ENCODE measurements around the gene USP4.
A peak's percentile ranks its signal among the peaks of the same experiment; 100 is the strongest.
"Not testable (repeated sequence)": the region's sequence is repeated elsewhere in the genome, so short reads cannot be mapped to it uniquely, and the experiment has no call there.

Gene USP4

GRCh38 chr3:49349348-49350114 lies 9.7 kb upstream of the USP4 start:
- 86% methylated on average over 3 of the region's 3 CpGs for WGBS

GRCh38 chr3:49348361-49348760 lies 8.5 kb upstream of the USP4 start:
- not testable (repeated sequence) for H3K27ac ChIP-seq (ENCODE audit: low read depth, low read length); H3K27me3 ChIP-seq (ENCODE audit: insufficient read depth, low read length); H3K4me1 ChIP-seq (ENCODE audit: insufficient read depth, low read length); H3K9ac ChIP-seq (ENCODE audit: low read depth, low read length); H3K36me3 ChIP-seq (ENCODE audit: insufficient read depth, low read length); H3K9me3 ChIP-seq (ENCODE audit: insufficient read depth, low read depth, low read length); H3K4me3 ChIP-seq (ENCODE audit: low read length)
- WGBS: 86% methylated on average over 12 of the region's 12 CpGs

More at GRCh38 chr3:49349348-49350114, 9.7 kb upstream of the USP4 start:
- H3K27me3 ChIP-seq (ENCODE audit: insufficient read depth, low read length): no peaks in the 10 kb centered on the region
- no peak overlapping the region for H3K4me3 ChIP-seq (ENCODE audit: low read length)
- H3K9me3 ChIP-seq (ENCODE audit: insufficient read depth, low read depth, low read length): no peaks in the 10 kb centered on the region
- H3K9ac ChIP-seq (ENCODE audit: low read depth, low read length): no peak overlapping the region
- H3K27ac ChIP-seq (ENCODE audit: low read depth, low read length): no peak overlapping the region
- H3K4me1 ChIP-seq (ENCODE audit: insufficient read depth, low read length): no peaks in the 10 kb centered on the region
- no peaks in the 10 kb centered on the region for H3K36me3 ChIP-seq (ENCODE audit: insufficient read depth, low read length)

- Histone ChIP-seq H3K27ac (ENCODE audit: low read depth, low read length) (no peak overlapping the region), H3K4me3 (ENCODE audit: low read length) (no peak overlapping the region), H3K4me1 (ENCODE audit: insufficient read depth, low read length) (no peaks in the 10 kb centered on the region), H3K27me3 (ENCODE audit: insufficient read depth, low read length) (no peaks in the 10 kb centered on the region), H3K9me3 (ENCODE audit: insufficient read depth, low read depth, low read length) (no peaks in the 10 kb centered on the region), H3K9ac (ENCODE audit: low read depth, low read length) (no peak overlapping the region), H3K36me3 (ENCODE audit: insufficient read depth, low read length) (no peaks in the 10 kb centered on the region)
- WGBS: 96% methylated on average over 6 of the region's 6 CpGs
These were observed 7.0 kb upstream of the USP4 start for GRCh38 chr3:49346797-49347251.

- WGBS: 93% methylated on average over 3 of the region's 3 CpGs
- H3K9ac ChIP-seq (ENCODE audit: low read depth, low read length): no peak overlapping the region
- no peaks in the 10 kb centered on the region for H3K9me3 ChIP-seq (ENCODE audit: insufficient read depth, low read depth, low read length)
- H3K27ac ChIP-seq (ENCODE audit: low read depth, low read length): no peak overlapping the region
- H3K4me1 ChIP-seq (ENCODE audit: insufficient read depth, low read length): peaks cover 4% of the 10 kb centered on the region
- H3K4me3 ChIP-seq (ENCODE audit: low read length): no peak overlapping the region
- no peaks in the 10 kb centered on the region for H3K27me3 ChIP-seq (ENCODE audit: insufficient read depth, low read length)
- H3K36me3 ChIP-seq (ENCODE audit: insufficient read depth, low read length): no peaks in the 10 kb centered on the region
These were observed 3.3 kb upstream of the USP4 start for GRCh38 chr3:49343163-49343562.

GRCh38 chr3:49341996-49342395 lies 2.1 kb upstream of the USP4 start:
- H3K4me3 ChIP-seq (ENCODE audit: low read length): no peak overlapping the region
- no peak overlapping the region for H3K27ac ChIP-seq (ENCODE audit: low read depth, low read length)
- peaks cover 4% of the 10 kb centered on the region for H3K4me1 ChIP-seq (ENCODE audit: insufficient read depth, low read length)
- no peak overlapping the region for H3K9ac ChIP-seq (ENCODE audit: low read depth, low read length)
- H3K9me3 ChIP-seq (ENCODE audit: insufficient read depth, low read depth, low read length): no peaks in the 10 kb centered on the region
- no peaks in the 10 kb centered on the region for H3K27me3 ChIP-seq (ENCODE audit: insufficient read depth, low read length)
- WGBS: 96% methylated on average over 3 of the region's 6 CpGs
- no peaks in the 10 kb centered on the region for H3K36me3 ChIP-seq (ENCODE audit: insufficient read depth, low read length)

GRCh38 chr3:49339581-49339940 lies 292 bp downstream of the USP4 start:
- Histone ChIP-seq H3K9ac (ENCODE audit: low read depth, low read length) (peak overlapping the region; percentile 81), H3K27me3 (ENCODE audit: insufficient read depth, low read length) (no peaks in the 10 kb centered on the region), H3K36me3 (ENCODE audit: insufficient read depth, low read length) (peaks cover 16% of the 10 kb centered on the region), H3K4me3 (ENCODE audit: low read length) (peak overlapping the region; percentile 97), H3K4me1 (ENCODE audit: insufficient read depth, low read length) (peaks cover 4% of the 10 kb centered on the region), H3K27ac (ENCODE audit: low read depth, low read length) (peak overlapping the region; percentile 93), H3K9me3 (ENCODE audit: insufficient read depth, low read depth, low read length) (no peaks in the 10 kb centered on the region)
- 5% methylated on average over 17 of the region's 17 CpGs for WGBS

GRCh38 chr3:49333916-49334633 lies 5.8 kb downstream of the USP4 start:
- no peak overlapping the region for H3K9ac ChIP-seq (ENCODE audit: low read depth, low read length)
- H3K4me1 ChIP-seq (ENCODE audit: insufficient read depth, low read length): no peaks in the 10 kb centered on the region
- H3K27ac ChIP-seq (ENCODE audit: low read depth, low read length): no peak overlapping the region
- H3K36me3 ChIP-seq (ENCODE audit: insufficient read depth, low read length): peaks cover 55% of the 10 kb centered on the region
- no peak overlapping the region for H3K4me3 ChIP-seq (ENCODE audit: low read length)
- no peaks in the 10 kb centered on the region for H3K9me3 ChIP-seq (ENCODE audit: insufficient read depth, low read depth, low read length)
- no peaks in the 10 kb centered on the region for H3K27me3 ChIP-seq (ENCODE audit: insufficient read depth, low read length)
- WGBS: 97% methylated on average over 4 of the region's 5 CpGs

GRCh38 chr3:49333091-49333490 lies 6.8 kb downstream of the USP4 start:
- H3K36me3 ChIP-seq (ENCODE audit: insufficient read depth, low read length): peaks cover 56% of the 10 kb centered on the region
- H3K9ac ChIP-seq (ENCODE audit: low read depth, low read length): no peak overlapping the region
- H3K9me3 ChIP-seq (ENCODE audit: insufficient read depth, low read depth, low read length): no peaks in the 10 kb centered on the region
- no peaks in the 10 kb centered on the region for H3K4me1 ChIP-seq (ENCODE audit: insufficient read depth, low read length)
- H3K27me3 ChIP-seq (ENCODE audit: insufficient read depth, low read length): no peaks in the 10 kb centered on the region
- H3K27ac ChIP-seq (ENCODE audit: low read depth, low read length): no peak overlapping the region
- H3K4me3 ChIP-seq (ENCODE audit: low read length): no peak overlapping the region
- WGBS: 98% methylated on average over 3 of the region's 3 CpGs

GRCh38 chr3:49329186-49329585 lies 10.7 kb downstream of the USP4 start:
- 92% methylated on average over 4 of the region's 4 CpGs for WGBS
- H3K36me3 ChIP-seq (ENCODE audit: insufficient read depth, low read length): peaks cover 67% of the 10 kb centered on the region

GRCh38 chr3:49328350-49328749 lies 11.5 kb downstream of the USP4 start:
- WGBS: 93% methylated on average over 2 of the region's 2 CpGs
- H3K27me3 ChIP-seq (ENCODE audit: insufficient read depth, low read length); H3K4me3 ChIP-seq (ENCODE audit: low read length); H3K27ac ChIP-seq (ENCODE audit: low read depth, low read length); H3K9ac ChIP-seq (ENCODE audit: low read depth, low read length); H3K9me3 ChIP-seq (ENCODE audit: insufficient read depth, low read depth, low read length); H3K4me1 ChIP-seq (ENCODE audit: insufficient read depth, low read length): not testable (repeated sequence)
- peaks cover 69% of the 10 kb centered on the region for H3K36me3 ChIP-seq (ENCODE audit: insufficient read depth, low read length)

More at GRCh38 chr3:49329186-49329585, 10.7 kb downstream of the USP4 start:
- Histone ChIP-seq H3K4me3 (ENCODE audit: low read length) (no peak overlapping the region), H3K9ac (ENCODE audit: low read depth, low read length) (no peak overlapping the region), H3K27me3 (ENCODE audit: insufficient read depth, low read length) (no peaks in the 10 kb centered on the region), H3K27ac (ENCODE audit: low read depth, low read length) (no peak overlapping the region), H3K9me3 (ENCODE audit: insufficient read depth, low read depth, low read length) (no peaks in the 10 kb centered on the region), H3K4me1 (ENCODE audit: insufficient read depth, low read length) (no peaks in the 10 kb centered on the region)

GRCh38 chr3:49327485-49327884 lies 12.4 kb downstream of the USP4 start:
- H3K9me3 ChIP-seq (ENCODE audit: insufficient read depth, low read depth, low read length): no peaks in the 10 kb centered on the region
- H3K4me3 ChIP-seq (ENCODE audit: low read length): no peak overlapping the region
- H3K9ac ChIP-seq (ENCODE audit: low read depth, low read length): no peak overlapping the region
- H3K4me1 ChIP-seq (ENCODE audit: insufficient read depth, low read length): no peaks in the 10 kb centered on the region
- peaks cover 68% of the 10 kb centered on the region for H3K36me3 ChIP-seq (ENCODE audit: insufficient read depth, low read length)
- H3K27ac ChIP-seq (ENCODE audit: low read depth, low read length): no peak overlapping the region
- 97% methylated on average over 7 of the region's 7 CpGs for WGBS
- H3K27me3 ChIP-seq (ENCODE audit: insufficient read depth, low read length): no peaks in the 10 kb centered on the region
